Psoas muscle (tissue), 8 donors: Measurements from ENCODE around the gene CNGA3. TPM values are rescaled to one million over a fixed set of nuclear protein-coding genes. Genes with fewer than 3 reads are reported as not detected.

ENCODE experiments used
- ATAC-seq, 4 donors: fragments of 200-7000 bp; cut with Tn5 transposase; one replicate each; pipeline ENCODE4 v1.9.1; 2020; ENCODE audit warnings: moderate library complexity in 3 of 4, mild to moderate bottlenecking in 2 of 4
- DNase-seq, 2 donors: peaks; one replicate each; pipeline ENCODE4 v3.0.0-alpha.2; 2020
- H3K27ac ChIP-seq: fragments of 200-600 bp; one replicate; pipeline ENCODE4 v1.8.0; 2022
- H3K27me3 ChIP-seq, 3 donors: fragments of 200-600 bp in 1 of 3; one replicate each; pipeline versions ENCODE4 v1.6.1 to v1.8.0; 2013 to 2022; ENCODE audit warnings: low read length in 2 of 3, mild to moderate bottlenecking in 2 of 3, moderate library complexity in 1 of 3; ENCODE audit not compliant: insufficient read depth in 3 of 3
- H3K36me3 ChIP-seq, 2 donors: fragments of 200-600 bp in 1 of 2; one replicate each; pipeline versions ENCODE4 v1.6.1 to v1.8.0; 2013 to 2022; ENCODE audit warnings: low read depth in 1 of 2, mild to moderate bottlenecking in 1 of 2, moderate library complexity in 1 of 2; ENCODE audit not compliant: insufficient read depth in 1 of 2
- H3K4me1 ChIP-seq: fragments of 200-600 bp; one replicate; pipeline ENCODE4 v1.8.0; 2022
- H3K4me3 ChIP-seq: fragments of 200-600 bp; one replicate; pipeline ENCODE4 v1.8.0; 2022; ENCODE audit warnings: mild to moderate bottlenecking
- H3K9me3 ChIP-seq: fragments of 200-600 bp; one replicate; pipeline ENCODE4 v1.8.0; 2022
- WGBS, 3 donors: extraction: QIAGEN DNeasy Blood & Tissue Kit; methylation state at CpG; one replicate each; pipeline versions ENCODE4 v1.1.6 to v1.1.7; 2013; 5-methylcytosine and 5-hydroxymethylcytosine counted together
- intact Hi-C, 2 donors: fragments of 100-400 bp; cut with DNase I; formaldehyde crosslinking; loops; one replicate each; pipeline versions ENCODE4 v1.11.0 to v1.14.2; 2022
- polyA plus RNA-seq, 3 donors: library from polyadenylated mRNA; stranded (reverse); fragments of 200-250 nt; gene quantifications; one replicate each; pipeline ENCODE4 v1.2.3, GENCODE V29; 2013
- total RNA-seq, 4 donors: library from RNA; stranded (reverse); fragmentation: NEBNext Ultra II Directional in 2 of 4; extraction: Animal tissue kit (Norgen Biotek cat#: 25700) in 2 of 4; gene quantifications; one replicate each; pipeline versions ENCODE4 v1.2.1 to v1.2.4, GENCODE V29; 2021 to 2023
- TF ChIP-seq, protein P1 (sequence below): fragments of 200-600 bp; IDR thresholded peaks from one replicate; pipeline ENCODE4 v1.8.0; 2022; ENCODE audit warnings: antibody characterized with exemption
- donor health status: healthy with polysubstance abuse.
- donor health status: DM: no; HTN: no; CAD: no; lungs with moderate emphysema.
- donor health status: Bipolar disorder and iron deficiency.
- donor health status: healthy.
- donor health status: DM: yes; HTN: yes; CAD: no.
- donor health status: DM: no; HTN: no; CAD: no.
- donor health status: DM: no; HTN: no; CAD: no.
- donor health status: DM: yes; HTN: yes; CAD: no.

The CNGA3 gene
- total and polyA plus RNA-seq, 7 donors, result 0.03 TPM; not detected in 6

- intact Hi-C loops, result no loop called here
These were observed 90.5 kb downstream of the CNGA3 start for GRCh38 chr2:98436734-98437133.

GRCh38 chr2:98438190-98439133 lies 92.2 kb downstream of the CNGA3 start:
- Histone ChIP-seq H3K27me3 (no peaks in the 10 kb centered on the region), H3K4me1 (no peaks in the 10 kb centered on the region), H3K4me3 (no peak overlapping the region), H3K9me3 (no peaks in the 10 kb centered on the region), H3K36me3 (no peaks in the 10 kb centered on the region), H3K27ac (no peak overlapping the region)
- WGBS, 3 donors, result 72 to 91% (median 75%) methylated on average over 1 of the region's 1 CpG
- intact Hi-C loops, result no loop called here
- TF ChIP-seq, protein P1, sequence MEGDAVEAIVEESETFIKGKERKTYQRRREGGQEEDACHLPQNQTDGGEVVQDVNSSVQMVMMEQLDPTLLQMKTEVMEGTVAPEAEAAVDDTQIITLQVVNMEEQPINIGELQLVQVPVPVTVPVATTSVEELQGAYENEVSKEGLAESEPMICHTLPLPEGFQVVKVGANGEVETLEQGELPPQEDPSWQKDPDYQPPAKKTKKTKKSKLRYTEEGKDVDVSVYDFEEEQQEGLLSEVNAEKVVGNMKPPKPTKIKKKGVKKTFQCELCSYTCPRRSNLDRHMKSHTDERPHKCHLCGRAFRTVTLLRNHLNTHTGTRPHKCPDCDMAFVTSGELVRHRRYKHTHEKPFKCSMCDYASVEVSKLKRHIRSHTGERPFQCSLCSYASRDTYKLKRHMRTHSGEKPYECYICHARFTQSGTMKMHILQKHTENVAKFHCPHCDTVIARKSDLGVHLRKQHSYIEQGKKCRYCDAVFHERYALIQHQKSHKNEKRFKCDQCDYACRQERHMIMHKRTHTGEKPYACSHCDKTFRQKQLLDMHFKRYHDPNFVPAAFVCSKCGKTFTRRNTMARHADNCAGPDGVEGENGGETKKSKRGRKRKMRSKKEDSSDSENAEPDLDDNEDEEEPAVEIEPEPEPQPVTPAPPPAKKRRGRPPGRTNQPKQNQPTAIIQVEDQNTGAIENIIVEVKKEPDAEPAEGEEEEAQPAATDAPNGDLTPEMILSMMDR, result no peak
- DNase-seq (no peak), ATAC-seq (no peak)

More at GRCh38 chr2:98436734-98437133, 90.5 kb downstream of the CNGA3 start:
- no peaks in the 10 kb centered on the region for H3K9me3 ChIP-seq
- TF ChIP-seq, protein P1, result no peak
- H3K36me3 ChIP-seq, result no peaks in the 10 kb centered on the region
- no peaks in the 10 kb centered on the region for H3K27me3 ChIP-seq
- no peak overlapping the region for H3K4me3 ChIP-seq
- peak in 1 of 4 donors; percentile 47 for ATAC-seq
- WGBS, 3 donors, result 48 to 55% (median 48%) methylated on average over 4 of the region's 4 CpGs
- no peak overlapping the region for H3K27ac ChIP-seq
- no peak for DNase-seq
- H3K4me1 ChIP-seq, result no peaks in the 10 kb centered on the region

DNA sequence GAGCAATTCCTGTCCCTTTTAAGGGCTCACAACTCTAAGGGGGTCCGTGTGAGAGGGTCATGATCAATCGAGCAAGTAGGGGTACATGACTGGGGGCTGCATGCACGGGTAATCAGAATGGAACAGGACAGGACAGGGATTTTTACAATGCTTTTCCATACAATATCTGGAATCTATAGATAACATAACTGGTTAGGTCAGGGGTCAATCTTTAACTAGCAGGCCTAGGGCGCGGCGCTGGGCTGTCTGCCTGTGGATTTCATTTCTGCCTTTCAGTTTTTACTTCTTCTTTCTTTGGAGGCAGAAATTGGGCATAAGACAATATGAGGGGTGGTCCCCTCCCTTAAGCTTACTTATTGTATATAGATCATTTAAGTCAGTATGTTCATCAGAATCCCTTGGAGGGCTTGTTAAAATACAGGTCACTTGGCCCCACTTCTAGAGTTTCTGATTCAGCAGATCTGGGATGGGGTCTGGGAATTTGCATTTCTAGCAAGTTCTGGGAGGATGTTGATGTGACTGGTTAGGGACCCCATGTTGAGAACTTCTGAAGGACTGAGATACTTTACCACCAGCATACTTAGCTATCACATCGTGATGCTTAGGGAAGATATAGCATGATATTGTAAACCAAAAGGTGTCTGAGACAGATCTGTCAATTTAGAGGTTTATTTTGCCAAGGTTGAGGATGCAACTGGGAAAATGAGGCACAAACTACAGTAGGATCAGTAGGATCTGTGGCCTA lies 95.6 kb downstream of the CNGA3 start:
- Histone ChIP-seq H3K4me3 (no peak overlapping the region), H3K27ac (no peak overlapping the region), H3K27me3 (no peaks in the 10 kb centered on the region), H3K36me3 (no peaks in the 10 kb centered on the region), H3K9me3 (no peaks in the 10 kb centered on the region), H3K4me1 (peaks cover 11% of the 10 kb centered on the region)
- DNase-seq (no peak), ATAC-seq (no peak)
- TF ChIP-seq, protein P1, result no peak
- 82 to 87% (median 86%) methylated on average over 7 of the region's 7 CpGs for WGBS, 3 donors
- intact Hi-C loops, result no loop called here

- Histone ChIP-seq H3K9me3 (no peaks in the 10 kb centered on the region), H3K4me3 (no peak overlapping the region), H3K4me1 (peaks cover 11% of the 10 kb centered on the region), H3K27ac (no peak overlapping the region), H3K27me3 (no peaks in the 10 kb centered on the region), H3K36me3 (no peaks in the 10 kb centered on the region)
- DNase-seq (no peak), ATAC-seq (no peak)
- TF ChIP-seq, protein P1, result no peak
- intact Hi-C loops, result no loop called here
- 62 to 67% (median 66%) methylated on average over 4 of the region's 4 CpGs for WGBS, 3 donors
These were observed 96.2 kb downstream of the CNGA3 start for GRCh38 chr2:98442488-98442887.
